Osteocyte (in vitro differentiated cells): ENCODE data around the gene BTBD17. TPM values are rescaled to one million over a fixed set of nuclear protein-coding genes. Genes with fewer than 3 reads are reported as not detected.

Source experiments
- DNase-seq: peaks from one replicate; pipeline ENCODE4 v3.0.0; 2021; ENCODE audit warnings: mixed read lengths; ENCODE audit not compliant: unreplicated experiment; ENCODE audit errors: extremely low spot score
- H3K27ac Mint-ChIP-seq: one replicate; pipeline ENCODE4 v1.8.0; 2021; ENCODE audit warnings: mild to moderate bottlenecking, mixed read lengths; ENCODE audit not compliant: unreplicated experiment
- H3K27me3 Mint-ChIP-seq: one replicate; pipeline ENCODE4 v1.8.0; 2021; ENCODE audit warnings: mixed read lengths; ENCODE audit not compliant: unreplicated experiment
- H3K36me3 Mint-ChIP-seq: one replicate; pipeline ENCODE4 v1.8.0; 2021; ENCODE audit warnings: mixed read lengths; ENCODE audit not compliant: unreplicated experiment
- H3K4me1 Mint-ChIP-seq: one replicate; pipeline ENCODE4 v1.8.0; 2021; ENCODE audit warnings: mixed read lengths; ENCODE audit not compliant: unreplicated experiment
- H3K4me3 Mint-ChIP-seq: one replicate; pipeline ENCODE4 v1.8.0; 2021; ENCODE audit warnings: mild to moderate bottlenecking, moderate library complexity, mixed read lengths; ENCODE audit not compliant: unreplicated experiment
- H3K9me3 Mint-ChIP-seq: one replicate; pipeline ENCODE4 v1.8.0; 2021; ENCODE audit warnings: mixed read lengths; ENCODE audit not compliant: unreplicated experiment
- total RNA-seq: library from RNA; stranded (reverse); gene quantifications from 2 replicates; pipeline ENCODE4 v1.2.1, GENCODE V29; 2021
- TF ChIP-seq, protein P1 (sequence below): fragments of 200-600 bp; sonication (generic); IDR thresholded peaks from 2 replicates; pipeline ENCODE4 v1.5.0; 2021; ENCODE audit warnings: antibody characterized with exemption, mild to moderate bottlenecking, moderate library complexity

BTBD17 gene
- total RNA-seq, 1 donor from 2014 or later, result not detected

DNA sequence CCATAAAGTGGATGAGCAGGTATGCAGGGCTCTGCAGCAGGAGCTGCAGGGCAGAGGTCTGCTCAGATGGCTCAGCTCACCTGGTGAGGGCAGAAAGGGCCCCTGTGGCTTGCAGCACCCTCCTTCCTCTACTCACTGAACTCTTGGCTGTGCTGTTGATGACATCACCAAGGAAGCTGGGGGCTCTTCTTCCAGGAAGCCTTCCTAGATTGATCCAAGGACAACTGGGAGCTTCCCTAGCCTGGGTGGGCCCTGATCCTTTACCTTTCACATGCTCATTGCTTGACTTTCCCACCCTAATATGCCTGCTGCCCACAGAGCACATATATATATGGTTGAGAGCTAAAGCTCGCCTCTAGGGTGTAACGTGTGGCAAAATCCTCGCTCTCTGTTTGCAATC is 33.2 kb downstream of the BTBD17 start:
- no peak for DNase-seq
- TF ChIP-seq, protein P1, sequence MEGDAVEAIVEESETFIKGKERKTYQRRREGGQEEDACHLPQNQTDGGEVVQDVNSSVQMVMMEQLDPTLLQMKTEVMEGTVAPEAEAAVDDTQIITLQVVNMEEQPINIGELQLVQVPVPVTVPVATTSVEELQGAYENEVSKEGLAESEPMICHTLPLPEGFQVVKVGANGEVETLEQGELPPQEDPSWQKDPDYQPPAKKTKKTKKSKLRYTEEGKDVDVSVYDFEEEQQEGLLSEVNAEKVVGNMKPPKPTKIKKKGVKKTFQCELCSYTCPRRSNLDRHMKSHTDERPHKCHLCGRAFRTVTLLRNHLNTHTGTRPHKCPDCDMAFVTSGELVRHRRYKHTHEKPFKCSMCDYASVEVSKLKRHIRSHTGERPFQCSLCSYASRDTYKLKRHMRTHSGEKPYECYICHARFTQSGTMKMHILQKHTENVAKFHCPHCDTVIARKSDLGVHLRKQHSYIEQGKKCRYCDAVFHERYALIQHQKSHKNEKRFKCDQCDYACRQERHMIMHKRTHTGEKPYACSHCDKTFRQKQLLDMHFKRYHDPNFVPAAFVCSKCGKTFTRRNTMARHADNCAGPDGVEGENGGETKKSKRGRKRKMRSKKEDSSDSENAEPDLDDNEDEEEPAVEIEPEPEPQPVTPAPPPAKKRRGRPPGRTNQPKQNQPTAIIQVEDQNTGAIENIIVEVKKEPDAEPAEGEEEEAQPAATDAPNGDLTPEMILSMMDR, result no peak
- peaks cover 43% of the 10 kb centered on the region for H3K27me3 Mint-ChIP-seq
- peaks cover 2% of the 10 kb centered on the region for H3K4me1 Mint-ChIP-seq
- H3K4me3 Mint-ChIP-seq, result no peak overlapping the region
- H3K27ac Mint-ChIP-seq, result no peak overlapping the region
- no peaks in the 10 kb centered on the region for H3K36me3 Mint-ChIP-seq
- no peaks in the 10 kb centered on the region for H3K9me3 Mint-ChIP-seq

GRCh38 chr17:74326506-74326905 is 35.2 kb downstream of the BTBD17 start:
- H3K9me3 Mint-ChIP-seq, result no peaks in the 10 kb centered on the region
- H3K4me3 Mint-ChIP-seq, result no peak overlapping the region
- no peak overlapping the region for H3K27ac Mint-ChIP-seq
- H3K27me3 Mint-ChIP-seq, result peaks cover 53% of the 10 kb centered on the region
- DNase-seq, result no peak
- peaks cover 2% of the 10 kb centered on the region for H3K4me1 Mint-ChIP-seq
- no peaks in the 10 kb centered on the region for H3K36me3 Mint-ChIP-seq
- TF ChIP-seq, protein P1, result no peak

DNA sequence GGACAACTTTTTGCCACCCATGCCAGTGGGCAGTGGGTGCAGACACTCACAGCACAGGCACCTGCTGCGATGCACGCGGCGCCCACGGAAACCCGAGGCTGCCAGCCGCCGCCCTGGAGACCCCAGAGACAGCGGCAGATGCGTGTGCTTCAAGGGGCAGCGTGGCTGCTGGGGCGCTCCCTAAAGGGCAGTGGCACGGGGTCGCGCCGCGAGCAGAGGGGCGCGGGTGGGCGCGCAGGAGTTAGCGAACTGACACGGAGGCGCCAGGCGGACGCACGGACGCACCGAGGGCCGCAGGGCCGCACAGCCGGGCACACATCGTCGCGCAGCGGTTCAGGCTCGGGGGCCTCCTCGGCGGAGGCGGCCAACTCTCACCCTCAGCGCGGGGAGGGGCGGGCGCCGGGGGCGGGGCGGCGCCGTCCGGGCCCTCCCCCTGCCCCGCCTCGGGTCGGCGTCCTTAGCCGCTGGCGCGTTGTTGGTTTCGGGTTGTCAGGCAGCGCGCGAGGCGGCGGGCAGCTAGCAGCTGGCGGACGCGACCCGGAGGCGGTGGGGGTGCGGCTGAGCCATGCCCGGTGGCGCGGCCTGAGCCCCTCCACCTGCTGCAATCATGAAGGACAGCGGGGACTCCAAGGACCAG is 35.8 kb downstream of the BTBD17 start, which contains the start of gene KIF19:
Gene KIF19 (plus strand): TSS at position 484 of the 637 bp plus-strand sequence. CDS start 124 bp downstream, at position 608.
- no peaks in the 10 kb centered on the region for H3K9me3 Mint-ChIP-seq
- DNase-seq, result no peak
- peaks cover 47% of the 10 kb centered on the region for H3K27me3 Mint-ChIP-seq
- peaks cover 2% of the 10 kb centered on the region for H3K4me1 Mint-ChIP-seq
- TF ChIP-seq, protein P1, result no peak
- no peak within 1 kb of the TSS for H3K27ac Mint-ChIP-seq
- H3K36me3 Mint-ChIP-seq, result no peaks in the 10 kb centered on the region
- H3K4me3 Mint-ChIP-seq, result peak within 1 kb of the TSS; percentile 18

DNA sequence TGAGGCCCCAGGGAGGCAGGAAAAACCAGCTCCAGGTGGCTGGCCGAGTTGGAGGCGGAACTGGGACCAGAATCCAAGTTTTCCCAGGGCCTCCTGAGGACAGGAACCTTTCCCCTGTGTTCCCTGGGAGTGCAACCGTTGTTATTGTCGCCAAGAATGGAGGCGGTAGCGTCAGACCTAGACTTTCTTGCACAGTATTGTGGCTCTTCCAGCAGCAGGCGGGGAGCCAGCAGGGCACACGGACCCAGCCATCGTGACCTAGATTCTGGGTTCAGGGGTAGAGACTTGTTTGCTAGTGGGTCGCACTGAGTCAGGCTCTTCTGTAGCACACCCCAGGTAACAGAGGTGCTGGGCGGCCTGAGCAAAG is 36.3 kb downstream of the BTBD17 start:
- no peak for DNase-seq
- Mint-ChIP-seq H3K36me3 (no peaks in the 10 kb centered on the region), H3K4me3 (peak overlapping the region; percentile 18), H3K27me3 (peaks cover 43% of the 10 kb centered on the region), H3K9me3 (no peaks in the 10 kb centered on the region), H3K27ac (no peak overlapping the region), H3K4me1 (peaks cover 2% of the 10 kb centered on the region)
- TF ChIP-seq, protein P1, result no peak

DNA sequence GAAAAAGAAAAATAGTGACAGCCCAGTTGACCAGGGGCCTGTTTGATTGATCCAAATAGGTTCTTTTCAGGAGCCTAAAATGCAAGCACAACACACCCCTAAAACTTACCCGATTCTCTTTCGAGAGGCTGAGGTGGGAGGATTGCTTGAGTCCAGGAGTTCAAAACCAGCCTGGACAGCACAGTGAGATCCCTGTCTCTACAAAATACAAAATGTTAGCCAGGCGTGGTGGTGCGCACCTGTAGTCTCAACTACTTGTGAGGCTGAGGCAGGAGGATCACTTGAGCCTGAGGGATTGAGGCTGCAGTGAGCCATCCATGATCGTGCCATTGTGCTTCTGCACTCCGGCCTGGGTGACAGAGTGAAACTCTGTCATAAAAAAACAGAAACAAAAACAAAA is 37.1 kb downstream of the BTBD17 start:
- DNase-seq, result no peak
- Mint-ChIP-seq H3K4me1 (peaks cover 2% of the 10 kb centered on the region), H3K9me3 (no peaks in the 10 kb centered on the region), H3K4me3 (no peak overlapping the region), H3K27me3 (peaks cover 39% of the 10 kb centered on the region), H3K27ac (no peak overlapping the region), H3K36me3 (no peaks in the 10 kb centered on the region)
- TF ChIP-seq, protein P1, result no peak
